SU-DHL-6 (cell line): ENCODE results near the gene EXOC2.

Experiments
- H2AFZ ChIP-seq: fragments of 200-600 bp; sonication (generic); 2 replicates; pipeline ENCODE4 v1.6.1; 2014; ENCODE audit warnings: low read depth, mild to moderate bottlenecking, moderate library complexity, mixed read lengths, antibody characterized with exemption, low read length; ENCODE audit not compliant: severe bottlenecking
- H3F3A ChIP-seq: fragments of 200-600 bp; shearing (Covaris generic); 2 replicates; pipeline ENCODE4 v1.6.0; 2016; ENCODE audit warnings: antibody characterized with exemption, mild to moderate bottlenecking; ENCODE audit not compliant: insufficient read depth
- H3K27ac ChIP-seq: fragments of 200-600 bp; sonication (generic); 2 replicates; pipeline ENCODE4 v1.5.1; 2016; ENCODE audit warnings: low read depth, mild to moderate bottlenecking, low read length, moderate library complexity, mixed read lengths
- H3K27me3 ChIP-seq: fragments of 200-600 bp; sonication (generic), shearing (Covaris generic); 2 replicates; pipeline ENCODE4 v1.6.0; 2014; ENCODE audit warnings: mild to moderate bottlenecking, low read length
- H3K36me3 ChIP-seq: fragments of 200-600 bp; sonication (generic); 2 replicates; pipeline ENCODE4 v1.6.1; 2014; ENCODE audit warnings: mild to moderate bottlenecking, low read length, mixed read lengths
- H3K4me2 ChIP-seq: fragments of 300-600, 200-600 bp; shearing (Covaris generic), sonication (generic); 2 replicates; pipeline ENCODE4 v1.6.0; 2014; ENCODE audit warnings: low read length, low read depth, mild to moderate bottlenecking; ENCODE audit not compliant: poor library complexity, severe bottlenecking
- H3K4me3 ChIP-seq: fragments of 200-600 bp; sonication (generic); 2 replicates; pipeline ENCODE4 v1.5.1; 2014; ENCODE audit warnings: antibody characterized with exemption, low read length, mild to moderate bottlenecking, mixed read lengths; ENCODE audit not compliant: insufficient read depth, poor library complexity, severe bottlenecking
- H3K79me2 ChIP-seq: fragments of 200-600 bp; sonication (generic); 2 replicates; pipeline ENCODE4 v1.6.1; 2014; ENCODE audit warnings: mild to moderate bottlenecking, low read length, moderate library complexity; ENCODE audit not compliant: insufficient read depth
- H3K9ac ChIP-seq: fragments of 200-600 bp; sonication (generic); 2 replicates; pipeline ENCODE4 v1.7.0; 2014; ENCODE audit warnings: mild to moderate bottlenecking, low read length
- H3K9me2 ChIP-seq: fragments of 200-600 bp; sonication (generic); replicated peaks from 2 replicates; pipeline ENCODE4 v1.6.1; 2014; ENCODE audit warnings: low read length; ENCODE audit not compliant: insufficient read depth
- H3K9me3 ChIP-seq: fragments of 200-600 bp; sonication (generic); 2 replicates; pipeline ENCODE4 v1.6.1; 2014; ENCODE audit warnings: low read length, mixed read lengths; ENCODE audit not compliant: insufficient read depth
- H4K20me1 ChIP-seq: fragments of 200-600 bp; sonication (generic); 2 replicates; pipeline ENCODE4 v1.6.1; 2014; ENCODE audit warnings: low read depth, mild to moderate bottlenecking, antibody characterized with exemption, low read length, moderate library complexity, mixed read lengths
- EZH2phosphoT487 ChIP-seq: fragments of 200-600 bp; sonication (generic), shearing (Covaris generic); conservative IDR thresholded peaks from 2 replicates; pipeline ENCODE4 v1.6.1; 2018; ENCODE audit warnings: mild to moderate bottlenecking, antibody characterized with exemption, low read length, moderate library complexity, mixed read lengths
- TF ChIP-seq, protein P1 (sequence below): fragments of 200-600 bp; sonication (generic); IDR thresholded peaks from one replicate; pipeline ENCODE4 v1.5.1; 2017; ENCODE audit warnings: antibody characterized with exemption, mild to moderate bottlenecking, low read length, moderate library complexity; ENCODE audit not compliant: insufficient read depth, poor library complexity, severe bottlenecking

EXOC2 gene

GRCh38 chr6:530425-530824 lies 162.5 kb downstream of the EXOC2 start:
- no peaks in the 10 kb centered on the region for H3K9me3 ChIP-seq
- H3K4me3 ChIP-seq, result no peak overlapping the region
- TF ChIP-seq EZH2phosphoT487, result no peak
- TF ChIP-seq, protein P1, sequence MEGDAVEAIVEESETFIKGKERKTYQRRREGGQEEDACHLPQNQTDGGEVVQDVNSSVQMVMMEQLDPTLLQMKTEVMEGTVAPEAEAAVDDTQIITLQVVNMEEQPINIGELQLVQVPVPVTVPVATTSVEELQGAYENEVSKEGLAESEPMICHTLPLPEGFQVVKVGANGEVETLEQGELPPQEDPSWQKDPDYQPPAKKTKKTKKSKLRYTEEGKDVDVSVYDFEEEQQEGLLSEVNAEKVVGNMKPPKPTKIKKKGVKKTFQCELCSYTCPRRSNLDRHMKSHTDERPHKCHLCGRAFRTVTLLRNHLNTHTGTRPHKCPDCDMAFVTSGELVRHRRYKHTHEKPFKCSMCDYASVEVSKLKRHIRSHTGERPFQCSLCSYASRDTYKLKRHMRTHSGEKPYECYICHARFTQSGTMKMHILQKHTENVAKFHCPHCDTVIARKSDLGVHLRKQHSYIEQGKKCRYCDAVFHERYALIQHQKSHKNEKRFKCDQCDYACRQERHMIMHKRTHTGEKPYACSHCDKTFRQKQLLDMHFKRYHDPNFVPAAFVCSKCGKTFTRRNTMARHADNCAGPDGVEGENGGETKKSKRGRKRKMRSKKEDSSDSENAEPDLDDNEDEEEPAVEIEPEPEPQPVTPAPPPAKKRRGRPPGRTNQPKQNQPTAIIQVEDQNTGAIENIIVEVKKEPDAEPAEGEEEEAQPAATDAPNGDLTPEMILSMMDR, result no peak

GRCh38 chr6:528989-529388 lies 163.9 kb downstream of the EXOC2 start:
- Histone ChIP-seq H4K20me1 (no peaks in the 10 kb centered on the region), H3K9ac (no peak overlapping the region), H3K4me2 (no peak overlapping the region), H3K79me2 (no peaks in the 10 kb centered on the region), H3K27me3 (no peaks in the 10 kb centered on the region), H3K27ac (no peak overlapping the region), H3K4me3 (no peak overlapping the region), H3F3A (no peaks in the 10 kb centered on the region; the same call in none of the 2 replicates), H3K36me3 (0 out of 2 replicates have a peak, but pooled peaks cover 8% of the 10 kb centered on the region), H2AFZ (no peak overlapping the region), H3K9me3 (no peaks in the 10 kb centered on the region), H3K9me2 (no peaks in the 10 kb centered on the region)
- TF ChIP-seq EZH2phosphoT487, result no peak
- TF ChIP-seq, protein P1, result no peak

More at GRCh38 chr6:530425-530824, 162.5 kb downstream of the EXOC2 start:
- H3K9ac ChIP-seq, result no peak overlapping the region
- no peak overlapping the region for H3K27ac ChIP-seq
- H3K79me2 ChIP-seq, result no peaks in the 10 kb centered on the region
- H2AFZ ChIP-seq, result no peak overlapping the region
- no peaks in the 10 kb centered on the region; the same call in none of the 2 replicates for H3F3A ChIP-seq
- H3K27me3 ChIP-seq, result no peaks in the 10 kb centered on the region
- H3K4me2 ChIP-seq, result no peak overlapping the region
- no peaks in the 10 kb centered on the region for H4K20me1 ChIP-seq
- 0 out of 2 replicates have a peak, but pooled peaks cover 8% of the 10 kb centered on the region for H3K36me3 ChIP-seq
- no peaks in the 10 kb centered on the region for H3K9me2 ChIP-seq

DNA sequence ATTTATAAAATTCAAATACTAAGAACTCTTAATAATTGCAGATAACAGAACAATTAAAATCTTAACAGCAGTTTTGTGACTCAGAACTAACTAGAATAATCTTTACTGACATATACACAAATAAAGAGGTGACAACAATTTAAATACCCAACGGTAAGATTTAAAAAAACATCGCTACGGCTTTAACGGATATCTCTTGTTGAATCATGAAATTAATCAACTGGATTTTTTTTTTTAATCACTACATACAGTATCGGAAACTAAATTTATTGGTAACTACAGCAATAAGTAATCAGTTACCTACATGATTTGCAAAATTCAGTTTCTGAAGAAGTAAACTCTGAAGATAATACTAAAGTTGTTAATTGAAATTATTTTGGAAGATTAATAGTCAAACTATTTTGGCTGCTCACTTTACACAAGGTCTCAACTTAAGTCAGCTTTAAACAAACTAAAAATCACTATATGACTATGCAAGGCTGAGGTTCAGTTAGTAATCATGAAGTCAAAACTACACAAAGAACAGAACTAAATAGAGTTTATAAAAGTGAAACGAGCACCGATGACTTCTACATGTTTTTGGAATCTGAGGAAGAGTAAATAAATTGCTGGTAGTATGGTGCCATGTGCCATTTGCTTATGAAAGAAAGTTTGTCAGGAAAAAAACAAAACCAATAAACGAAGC lies 164.8 kb downstream of the EXOC2 start:
- Histone ChIP-seq H3K79me2 (no peaks in the 10 kb centered on the region), H3K9ac (no peak overlapping the region), H3F3A (no peaks in the 10 kb centered on the region; the same call in none of the 2 replicates), H3K4me3 (no peak overlapping the region), H3K36me3 (0 out of 2 replicates have a peak, but pooled peaks cover 8% of the 10 kb centered on the region), H3K9me2 (no peaks in the 10 kb centered on the region), H4K20me1 (no peaks in the 10 kb centered on the region), H2AFZ (no peak overlapping the region), H3K27me3 (no peaks in the 10 kb centered on the region), H3K27ac (no peak overlapping the region), H3K4me2 (no peak overlapping the region), H3K9me3 (no peaks in the 10 kb centered on the region)
- no peak for TF ChIP-seq EZH2phosphoT487
- TF ChIP-seq, protein P1, result no peak
